Right atrium auricular region (tissue), 2 donors: ENCODE measurements around the gene BLOC1S1. TPM values are rescaled to one million over a fixed set of nuclear protein-coding genes. Genes with fewer than 3 reads are reported as not detected.

ENCODE experiments used
- DNase-seq: peaks from one replicate; pipeline ENCODE4 v3.0.0-alpha.2; 2019; ENCODE audit warnings: low spot score
- H3K27ac ChIP-seq, 2 donors: fragments of 200-600 bp; sonication (generic); 1 replicate in 1 of 2; 2 replicates in 1 of 2; pipeline ENCODE4 v1.5.1; 2016 to 2019
- H3K27me3 ChIP-seq, 2 donors: fragments of 200-600 bp; sonication (generic); one replicate each; pipeline versions ENCODE4 v1.5.1 to v1.6.0; 2017 to 2019
- H3K36me3 ChIP-seq: fragments of 200-600 bp; sonication (generic); one replicate; pipeline ENCODE4 v1.5.1; 2016
- H3K4me1 ChIP-seq, 2 donors: fragments of 200-600 bp; sonication (generic); one replicate each; pipeline versions ENCODE4 v1.5.1 to v1.6.0; 2017 to 2019
- H3K4me3 ChIP-seq, 2 donors: fragments of 200-600 bp; sonication (generic); 1 replicate in 1 of 2; 2 replicates in 1 of 2; pipeline ENCODE4 v1.5.1; 2017 to 2019; ENCODE audit warnings: mild to moderate bottlenecking in 1 of 2, moderate library complexity in 1 of 2
- H3K9me3 ChIP-seq, 2 donors: fragments of 200-600 bp; sonication (generic); one replicate each; pipeline ENCODE4 v1.5.1; 2019
- CTCF ChIP-seq, 2 donors: fragments of 200-600 bp; sonication (generic); IDR thresholded peaks; one replicate each; pipeline ENCODE4 v1.5.1; 2019; ENCODE audit warnings: antibody characterized with exemption in 2 of 2
- total RNA-seq, 2 donors: library from RNA; depleted of rRNA; stranded (reverse); fragments of >200 nt; gene quantifications; one replicate each; pipeline ENCODE4 v1.1.0, GENCODE V29; 2016

The BLOC1S1 gene
- total RNA-seq, 2 donors from 2014 or later: 177 to 187 TPM

DNA sequence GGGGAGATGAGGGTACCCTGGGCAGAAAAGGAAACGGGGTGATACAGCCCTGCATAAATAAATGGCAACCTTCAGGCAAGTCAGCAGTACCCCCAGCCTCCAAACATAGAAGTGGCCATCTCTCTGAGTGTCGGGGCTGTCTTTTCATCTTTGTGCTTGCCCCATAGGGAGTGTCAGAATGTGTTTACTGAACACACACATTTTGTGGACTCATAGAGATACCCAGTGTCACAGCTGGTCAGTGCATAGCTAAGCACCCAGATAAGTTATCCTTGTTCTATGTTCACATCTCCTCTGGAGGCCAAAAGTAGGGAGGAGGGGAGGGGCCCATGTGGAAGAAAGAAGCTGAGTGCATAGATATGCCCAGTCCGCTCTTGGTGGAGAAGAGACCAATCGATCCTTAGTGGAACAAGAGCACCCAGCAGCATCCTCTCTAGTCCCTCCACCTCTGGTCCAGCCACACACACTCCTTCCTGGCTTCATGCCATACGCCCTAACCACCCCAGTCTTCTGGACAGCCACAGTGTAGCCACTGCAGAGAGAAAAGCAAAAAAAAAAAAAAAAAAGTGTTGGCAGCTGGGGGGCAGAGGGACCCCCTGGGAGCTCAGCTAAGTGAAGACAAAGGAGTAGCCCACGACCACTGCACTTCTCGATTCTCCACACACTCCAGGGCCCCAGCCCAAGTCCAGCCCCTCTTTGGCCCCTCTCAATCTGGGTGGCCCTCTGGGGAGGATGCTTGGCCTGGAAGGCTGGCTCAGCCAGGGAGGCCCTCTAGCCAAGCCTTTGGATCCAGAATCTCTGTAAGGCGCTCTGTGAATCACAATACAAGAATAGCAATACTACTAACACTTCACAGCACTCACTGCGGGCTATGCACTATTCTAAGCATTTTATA lies 10.8 kb upstream of the BLOC1S1 start:
- H3K4me3 ChIP-seq: peak overlapping the region; percentile 75 to 81
- no peak for TF ChIP-seq CTCF (IDR thresholded peaks at IDR 0.05)
- peaks cover 17% of the 10 kb centered on the region for H3K36me3 ChIP-seq
- H3K27me3 ChIP-seq: no peaks in the 10 kb centered on the region
- H3K9me3 ChIP-seq: no peaks in the 10 kb centered on the region
- DNase-seq: no peak
- H3K4me1 ChIP-seq: peaks cover 0 to 77% of the 10 kb centered on the region in 2 donors
- H3K27ac ChIP-seq: peak overlapping the region; percentile 86 to 91

DNA sequence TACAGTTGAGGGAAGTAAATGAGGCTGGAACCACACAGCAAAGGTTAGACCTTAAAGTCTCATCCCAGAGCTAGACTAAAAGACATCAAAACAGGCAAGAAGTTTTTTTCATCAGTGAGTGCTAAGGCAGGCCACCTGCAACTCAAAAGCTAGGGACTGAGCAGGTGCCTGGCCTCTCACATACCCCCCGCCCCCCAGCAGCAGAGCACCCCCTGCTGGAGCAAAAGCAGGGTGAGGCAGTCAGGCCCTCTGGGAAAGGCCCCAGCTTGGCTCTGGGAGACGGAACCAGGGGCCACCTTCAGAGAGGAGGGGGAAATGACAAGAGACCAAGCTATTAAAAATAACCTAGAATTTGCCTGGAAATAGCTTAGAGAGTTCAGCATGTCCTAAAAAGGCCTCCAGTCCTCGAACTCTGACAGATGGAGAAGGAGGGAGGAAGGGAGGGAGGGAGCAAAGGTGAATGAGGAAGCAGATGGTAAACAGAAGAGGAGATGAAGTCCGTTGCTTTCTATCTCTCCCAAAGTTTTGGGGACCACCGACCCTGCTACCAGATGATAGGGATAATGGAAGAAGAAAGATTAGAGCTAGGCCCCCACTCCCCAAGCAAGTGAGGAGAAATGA lies 10.0 kb upstream of the BLOC1S1 start:
- no peaks in the 10 kb centered on the region for H3K27me3 ChIP-seq

GRCh38 chr12:55706568-55707218 lies 9.2 kb upstream of the BLOC1S1 start:
- TF ChIP-seq CTCF (IDR thresholded peaks at IDR 0.05): no peak
- Histone ChIP-seq H3K9me3 (no peaks in the 10 kb centered on the region), H3K27me3 (no peaks in the 10 kb centered on the region), H3K36me3 (peaks cover 7% of the 10 kb centered on the region), H3K4me3 (peak overlapping the region; percentile 75 to 81), H3K27ac (peak overlapping the region; percentile 86 to 91), H3K4me1 (peaks cover 0 to 60% of the 10 kb centered on the region in 2 donors)
- no peak for DNase-seq

More for the DNA sequence above, 10.0 kb upstream of the BLOC1S1 start:
- Histone ChIP-seq H3K9me3 (no peaks in the 10 kb centered on the region), H3K4me1 (peaks cover 0 to 68% of the 10 kb centered on the region in 2 donors), H3K36me3 (peaks cover 12% of the 10 kb centered on the region), H3K27ac (peak overlapping the region; percentile 86 to 91), H3K4me3 (peak overlapping the region; percentile 75 to 81)
- TF ChIP-seq CTCF (IDR thresholded peaks at IDR 0.05): peak; percentile 50 to 67
- DNase-seq: no peak

DNA sequence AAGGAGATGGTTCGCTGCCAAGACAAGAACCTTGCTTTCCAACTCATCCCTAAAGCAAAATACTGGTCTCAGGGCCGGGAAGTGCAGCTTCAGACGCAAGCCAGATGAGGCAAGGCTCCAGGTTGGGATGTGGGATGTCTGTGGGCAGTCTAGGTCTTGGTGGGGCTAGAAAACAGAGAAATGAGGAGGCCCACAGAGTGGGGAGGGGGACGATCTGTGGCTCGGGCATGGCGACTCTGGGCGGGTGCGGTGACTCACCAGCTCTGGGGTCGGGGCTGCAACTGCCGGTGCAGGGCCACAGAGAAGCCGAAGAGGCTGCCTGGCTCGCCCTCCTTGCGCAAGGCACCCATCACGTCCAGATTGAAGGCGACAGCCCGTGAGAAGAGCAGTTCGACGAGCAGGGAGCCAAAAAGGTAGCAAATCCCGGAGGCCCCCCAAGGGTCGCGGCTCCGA lies 8.6 kb upstream of the BLOC1S1 start:
- H3K4me1 ChIP-seq: peaks cover 0 to 57% of the 10 kb centered on the region in 2 donors
- DNase-seq: no peak

More for the DNA sequence above, 8.6 kb upstream of the BLOC1S1 start:
- Histone ChIP-seq H3K4me3 (peak overlapping the region; percentile 75 to 81), H3K27me3 (no peaks in the 10 kb centered on the region), H3K27ac (peak overlapping the region; percentile 86 to 91), H3K9me3 (no peaks in the 10 kb centered on the region), H3K36me3 (peaks cover 4% of the 10 kb centered on the region)
- no peak for TF ChIP-seq CTCF (IDR thresholded peaks at IDR 0.05)
